HG02943 (cell line): Measurements from ENCODE around the gene GPS1.

Experiments used
- ATAC-seq: cut with Tn5 transposase; IDR thresholded peaks from one replicate; pipeline ENCODE4 v1.9.1; 2021; ENCODE audit warnings: mild to moderate bottlenecking, low read depth, moderate library complexity; ENCODE audit not compliant: unreplicated experiment

GPS1 gene

GRCh38 chr17:82051776-82052637 lies at the start of gene GPS1, which contains the start of gene RFNG:
Gene GPS1 (plus strand): TSS chr17:82051898. CDS start chr17:82051932, 34 bp downstream.
Gene RFNG (minus strand): TSS chr17:82051811. CDS start chr17:82051766, 45 bp downstream.
- no peak for ATAC-seq

- no peak for ATAC-seq
Measured at GRCh38 chr17:82003411-82004381, 48.0 kb upstream of the GPS1 start.

- no peak for ATAC-seq
Measured at GRCh38 chr17:82004517-82005455, 46.9 kb upstream of the GPS1 start.

DNA sequence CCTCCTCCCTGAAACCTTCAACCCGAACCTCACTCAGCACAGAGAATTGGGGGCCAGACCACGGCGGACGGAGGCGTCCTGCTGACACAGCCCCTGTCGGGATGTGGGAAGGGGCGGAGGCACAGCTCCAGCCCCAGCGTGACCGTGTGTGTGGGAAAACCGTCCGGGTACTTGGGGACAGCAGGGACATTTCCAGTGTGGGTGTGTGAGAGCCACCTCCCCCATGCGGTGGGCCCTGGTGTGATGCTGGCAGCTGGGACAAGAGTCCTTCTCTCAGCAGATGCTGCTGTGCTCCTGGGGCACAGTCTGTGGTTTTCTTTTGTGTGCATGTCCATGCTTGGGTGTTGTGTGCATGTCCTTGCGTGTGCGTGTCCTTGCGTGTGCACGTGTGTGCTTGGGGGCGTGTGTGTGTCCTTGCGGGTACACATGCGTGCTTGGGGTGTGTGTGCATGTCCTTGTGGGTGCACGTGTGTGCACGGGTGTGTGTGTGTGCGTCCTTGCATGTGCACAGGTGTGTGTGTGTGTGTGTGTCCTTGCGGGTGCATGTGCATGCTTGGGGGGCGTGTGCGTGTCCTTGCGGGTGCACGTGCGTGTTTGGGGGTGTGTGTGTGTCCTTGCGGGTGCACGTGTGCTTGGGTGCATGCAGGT lies 45.9 kb upstream of the GPS1 start:
- ATAC-seq = no peak

- ATAC-seq = no peak
Measured at GRCh38 chr17:82006468-82007227, 45.0 kb upstream of the GPS1 start.

GRCh38 chr17:82007228-82007494 lies 44.5 kb upstream of the GPS1 start:
- no peak for ATAC-seq

GRCh38 chr17:82007495-82008257 lies 44.0 kb upstream of the GPS1 start:
- ATAC-seq = no peak

DNA sequence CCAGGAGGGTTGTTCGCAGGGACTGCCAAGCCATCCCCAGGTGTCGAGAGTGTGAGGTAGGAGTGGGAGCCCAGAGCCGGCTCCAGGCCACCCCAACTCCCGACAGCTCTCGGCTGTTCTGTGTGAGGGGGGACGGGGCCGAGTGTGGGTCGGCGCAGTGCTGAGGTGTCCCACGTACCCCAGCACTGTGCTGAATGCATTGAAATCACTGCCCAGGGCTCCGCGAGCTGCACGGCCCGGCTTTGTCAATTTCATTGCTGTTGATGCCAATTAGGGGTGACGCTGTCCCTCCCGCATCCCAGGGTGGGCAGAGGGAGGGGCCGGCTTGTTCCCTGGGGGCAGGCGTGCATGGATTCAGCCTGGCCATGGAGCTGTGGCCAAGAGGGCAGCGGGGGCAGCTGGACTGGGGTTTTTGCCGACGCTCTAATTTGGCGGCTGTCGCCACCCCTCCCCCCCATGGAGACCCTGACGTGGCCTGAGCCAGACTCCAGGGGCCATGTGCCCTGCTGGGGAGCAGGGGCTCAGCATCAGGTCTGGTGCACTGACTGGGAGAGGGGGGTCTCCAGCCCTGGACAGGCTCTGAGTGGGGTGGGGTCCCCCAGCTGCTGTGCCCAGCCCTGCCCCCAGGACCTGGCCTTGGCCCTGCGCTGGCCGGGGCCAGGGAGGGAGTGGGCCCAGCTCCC lies 43.3 kb upstream of the GPS1 start:
- no peak for ATAC-seq

DNA sequence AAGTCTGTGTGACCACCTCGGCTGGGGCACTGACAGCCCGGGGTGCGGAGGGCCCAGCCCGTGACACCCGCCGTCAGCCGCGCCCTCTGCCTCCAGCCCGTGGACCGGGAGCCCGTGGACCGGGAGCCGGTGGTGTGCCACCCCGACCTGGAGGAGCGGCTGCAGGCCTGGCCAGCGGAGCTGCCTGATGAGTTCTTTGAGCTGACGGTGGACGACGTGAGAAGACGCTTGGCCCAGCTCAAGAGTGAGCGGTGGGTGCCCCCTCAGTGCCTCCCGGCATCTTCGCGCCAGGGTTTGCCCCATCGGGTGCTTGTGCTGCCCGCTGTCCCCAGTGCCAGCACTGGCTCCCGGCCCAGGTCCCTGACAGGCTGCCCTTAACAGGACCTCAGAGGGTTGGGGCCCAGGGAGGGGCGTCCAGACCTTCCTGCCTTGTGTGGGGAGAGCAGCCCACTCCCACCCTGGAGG lies 42.7 kb upstream of the GPS1 start:
- ATAC-seq = no peak

GRCh38 chr17:82009413-82009812 lies 42.3 kb upstream of the GPS1 start:
- no peak for ATAC-seq

- ATAC-seq = no peak
Measured at GRCh38 chr17:82010575-82011525, 40.8 kb upstream of the GPS1 start.

DNA sequence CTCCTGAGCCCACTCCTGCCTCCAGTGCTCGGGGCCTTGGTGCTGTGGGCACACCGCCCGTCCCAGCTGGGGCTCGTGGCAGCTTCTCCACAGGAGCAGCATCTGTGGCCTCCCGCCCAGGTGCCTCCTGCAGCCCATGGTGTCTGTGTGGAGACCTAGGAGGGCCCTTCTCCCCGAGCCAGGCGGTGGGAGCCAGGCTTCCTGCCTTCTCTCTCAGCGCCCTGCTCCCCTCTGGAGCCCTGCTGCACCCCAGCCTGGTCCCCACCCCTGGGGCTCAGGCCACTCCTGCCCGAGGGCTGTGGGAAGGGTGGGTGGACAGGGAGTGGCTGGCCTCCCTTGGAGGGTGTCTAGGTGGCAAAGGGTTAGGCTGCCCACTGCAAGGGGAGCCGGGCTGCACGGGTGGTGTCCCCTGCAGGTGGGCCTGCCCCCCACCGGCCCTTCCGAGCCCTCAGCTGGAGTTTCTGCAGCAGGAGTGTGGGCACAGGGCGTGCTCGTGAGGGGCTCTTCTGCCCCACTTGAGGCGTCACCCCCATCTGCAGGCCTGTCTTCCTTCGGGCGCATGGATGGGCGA lies 40.0 kb upstream of the GPS1 start:
- no peak for ATAC-seq

DNA sequence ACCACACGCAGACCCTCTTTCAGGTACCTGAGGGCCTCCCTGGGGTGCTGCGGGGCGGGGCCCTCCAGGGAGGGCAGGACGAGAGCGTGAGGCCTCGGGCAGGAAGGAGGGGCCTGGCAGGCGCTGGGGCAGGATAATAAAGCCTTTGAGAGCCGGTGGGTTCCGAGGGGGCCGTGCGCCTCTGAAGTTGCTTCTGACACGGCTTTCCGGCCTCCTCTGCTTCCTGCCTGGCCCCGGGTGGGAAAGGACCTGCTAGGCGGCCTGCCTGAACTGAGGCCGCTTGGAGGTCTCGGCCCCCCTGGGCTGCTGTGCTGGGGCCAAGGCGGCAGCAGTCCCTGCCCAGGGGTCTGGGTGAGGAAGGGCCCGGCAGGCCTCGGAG lies 39.4 kb upstream of the GPS1 start:
- no peak for ATAC-seq

DNA sequence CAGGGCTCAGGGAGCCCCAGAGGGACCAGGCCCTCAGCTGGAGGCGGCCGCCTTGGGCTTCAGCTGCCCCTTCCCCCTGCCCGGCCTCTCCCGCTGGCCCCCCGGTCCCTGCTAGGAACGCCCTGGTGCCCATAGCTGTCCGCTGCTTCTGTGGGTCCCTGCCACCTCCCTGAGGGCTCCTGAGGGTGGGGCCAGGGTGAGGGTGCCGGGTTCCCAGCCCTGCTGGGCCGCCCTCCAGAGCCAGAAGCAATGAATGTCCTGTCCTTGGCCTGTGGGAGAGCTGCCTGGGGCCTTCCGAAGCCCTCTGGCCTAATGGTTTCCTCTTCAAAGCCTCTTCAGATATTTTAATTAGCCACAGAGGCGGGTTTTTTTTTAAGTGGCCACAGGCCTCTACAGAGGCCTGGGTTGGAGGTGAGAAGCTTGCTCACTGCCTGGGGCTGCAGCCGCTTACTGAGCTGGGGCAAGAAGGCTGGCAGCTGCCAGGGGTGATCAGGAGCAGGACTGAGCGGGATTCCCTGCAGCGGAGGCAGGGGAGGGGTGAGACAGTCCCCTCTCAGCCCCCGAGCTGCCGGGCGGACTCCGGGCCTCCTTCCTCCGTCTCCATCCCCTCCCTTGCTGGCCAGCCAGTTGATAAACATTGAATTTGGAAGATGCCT lies 38.9 kb upstream of the GPS1 start:
- no peak for ATAC-seq

DNA sequence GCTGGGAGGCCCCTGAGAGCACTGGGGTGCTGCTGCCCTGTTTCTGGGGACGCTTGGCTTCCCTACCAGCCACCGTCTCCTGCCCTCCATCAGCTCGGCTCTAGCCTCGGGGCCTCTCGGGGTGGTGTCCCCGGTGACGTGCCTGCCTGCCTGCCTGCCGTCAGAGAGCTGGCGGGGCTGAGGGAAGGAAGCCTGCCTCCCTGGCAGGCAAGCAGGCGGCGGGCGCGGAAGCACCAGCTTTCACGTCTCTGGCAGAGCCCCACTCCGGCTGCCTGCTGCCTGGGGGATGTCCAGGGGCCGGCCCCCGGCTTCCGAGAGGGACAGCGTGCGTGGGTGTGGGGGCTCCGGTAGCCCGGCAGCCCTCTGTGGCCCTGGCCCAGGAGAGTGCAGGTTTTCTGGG lies 38.4 kb upstream of the GPS1 start:
- ATAC-seq = no peak

DNA sequence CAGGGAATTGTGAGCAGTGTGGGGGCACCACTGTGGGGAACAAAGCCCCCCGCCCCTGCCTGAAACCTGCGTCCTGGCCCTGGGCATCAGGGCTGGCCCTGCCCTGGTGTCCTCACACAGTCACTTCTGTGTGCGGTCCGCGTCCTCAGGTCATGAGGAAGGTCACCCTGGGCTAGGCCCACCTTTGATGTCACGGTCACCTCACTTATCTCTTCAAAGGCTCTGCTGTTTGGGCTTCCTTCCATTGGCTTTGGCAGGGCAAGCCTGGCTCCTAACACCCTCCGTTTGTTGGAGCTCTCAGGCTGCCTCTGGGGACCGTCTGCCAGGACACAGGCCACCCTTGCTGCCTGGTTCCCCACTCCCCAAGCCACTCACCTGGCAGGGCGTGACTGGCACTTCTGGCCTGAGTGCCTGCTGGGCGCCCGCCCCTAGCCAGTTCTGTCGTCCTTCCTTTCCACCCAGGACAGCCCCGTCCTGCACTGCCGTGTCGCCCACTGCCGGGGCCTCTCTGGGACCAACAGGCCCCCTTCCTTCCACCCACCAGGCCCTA lies 37.9 kb upstream of the GPS1 start:
- no peak for ATAC-seq
